Measurements from ENCODE around the gene NSMCE1.

The NSMCE1 gene

GRCh38 chr16:27268376-27269299, at the start of gene NSMCE1:
NSMCE1 (minus strand) TSS chr16:27268772; CDS start chr16:27257570, 11,202 bp downstream.
- peak; percentile 96 for DNase-seq

- no peak for DNase-seq
Measured at GRCh38 chr16:27317738-27318391, 49.3 kb upstream of the NSMCE1 start.

DNA sequence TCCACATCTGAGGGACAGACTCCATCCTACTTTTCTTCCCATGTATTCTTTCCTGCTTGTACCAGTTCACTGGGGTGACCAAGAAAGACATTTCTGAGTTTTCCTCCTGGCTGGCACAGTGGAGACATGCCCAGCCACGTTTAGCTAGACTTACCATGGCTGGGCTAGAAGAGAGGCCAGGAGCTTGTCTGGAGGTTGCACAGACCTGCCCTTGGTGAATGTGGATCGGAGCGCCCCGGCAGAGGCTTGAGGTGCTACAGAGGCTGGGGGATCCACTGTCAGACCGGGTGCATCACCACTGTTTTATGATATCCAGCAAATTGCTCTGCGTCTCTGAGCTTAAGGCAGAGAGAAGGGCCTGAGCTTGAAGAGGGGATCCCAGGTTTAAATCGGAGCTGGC, 48.7 kb upstream of the NSMCE1 start:
- no peak for DNase-seq

DNA sequence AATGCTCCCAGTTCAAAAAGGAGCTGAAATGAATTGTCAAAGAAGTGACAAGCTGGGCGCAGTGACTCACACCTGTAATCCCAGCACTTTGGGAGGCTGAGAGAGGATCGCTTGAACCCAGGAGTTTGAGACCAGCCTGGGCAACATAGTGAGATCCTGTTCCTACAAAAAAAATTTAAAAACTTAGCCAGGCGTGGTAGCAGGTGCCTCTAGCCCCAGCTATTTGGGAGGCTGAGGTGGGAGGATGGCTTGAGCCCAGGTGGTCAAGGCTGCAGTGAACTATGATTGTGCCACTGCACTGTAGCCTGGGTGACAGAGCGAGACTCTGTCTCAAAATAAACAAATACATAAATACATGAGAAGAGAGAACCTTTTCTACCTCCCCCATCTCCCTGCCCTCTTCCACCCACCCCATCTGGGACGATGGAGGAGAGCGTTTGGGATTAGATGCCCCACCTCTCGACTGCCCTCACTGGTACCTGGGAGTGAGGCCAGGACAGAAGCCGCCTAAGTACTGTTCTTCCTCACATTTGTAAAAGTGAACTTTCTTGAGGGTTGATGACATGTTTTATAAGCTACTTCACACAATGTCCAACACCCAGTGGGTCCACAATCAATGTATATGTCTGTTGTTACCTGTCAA, 47.6 kb upstream of the NSMCE1 start:
- DNase-seq: no peak

GRCh38 chr16:27315333-27316037, 46.9 kb upstream of the NSMCE1 start:
- DNase-seq: peak; percentile 48

GRCh38 chr16:27314986-27315332, 46.4 kb upstream of the NSMCE1 start:
- DNase-seq: no peak

DNA sequence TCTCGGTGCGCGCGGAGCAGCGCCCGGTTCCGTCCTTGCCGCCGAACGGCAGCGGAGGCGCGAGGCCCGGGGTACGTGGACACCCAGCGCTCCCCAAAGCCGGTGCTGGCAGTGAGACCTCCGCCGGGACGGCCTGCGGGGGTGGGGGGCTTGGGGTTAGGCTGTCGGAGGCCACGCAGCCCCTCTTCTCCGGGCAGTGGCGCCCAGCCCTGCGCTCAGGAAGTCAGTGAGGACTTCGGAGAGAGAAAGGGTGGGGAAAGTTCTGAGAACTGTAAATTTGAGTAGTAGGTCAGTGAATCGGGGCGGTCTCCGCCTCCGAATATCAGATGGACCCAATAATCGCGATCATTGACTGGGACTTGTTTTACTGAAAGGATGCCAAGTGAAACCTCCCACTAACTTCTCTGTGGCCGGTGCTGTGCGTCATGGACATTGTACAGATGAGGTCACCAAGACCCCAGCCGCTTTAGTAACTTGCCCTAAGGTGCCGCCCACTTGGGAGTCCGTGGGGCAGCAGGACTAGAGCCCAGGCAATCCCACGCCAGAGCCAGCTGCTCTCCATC, 45.7 kb upstream of the NSMCE1 start:
- peak; percentile 79 for DNase-seq

- peak; percentile 43 for DNase-seq
Measured at GRCh38 chr16:27313422-27314160, 45.0 kb upstream of the NSMCE1 start, which contains the start of gene IL4R. IL4R (plus strand) TSS chr16:27313974; CDS start chr16:27340204, 26,230 bp downstream.

- DNase-seq: no peak
Measured at GRCh38 chr16:27312580-27313421, 44.2 kb upstream of the NSMCE1 start.

- no peak for DNase-seq
Measured at GRCh38 chr16:27311897-27312303, 43.3 kb upstream of the NSMCE1 start.

DNA sequence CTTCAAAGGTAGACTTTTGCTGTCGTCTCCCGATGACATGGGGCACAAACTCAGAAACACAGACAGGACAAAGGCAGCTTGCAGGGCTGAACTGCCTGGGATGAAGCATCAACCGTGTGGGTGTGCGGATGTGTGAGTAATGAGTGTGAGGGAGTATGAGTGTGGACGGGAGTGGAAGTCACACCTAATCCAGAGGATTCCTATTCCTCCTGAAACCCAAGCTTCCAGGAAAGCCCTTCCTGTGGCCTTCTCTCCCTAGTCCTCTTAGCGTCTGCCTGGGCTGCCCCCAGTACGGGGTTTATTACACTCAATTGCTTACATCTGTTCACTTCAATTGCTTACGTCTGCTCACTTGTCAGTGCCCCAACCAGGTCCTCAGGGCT, 42.9 kb upstream of the NSMCE1 start:
- DNase-seq: peak; percentile 31

DNA sequence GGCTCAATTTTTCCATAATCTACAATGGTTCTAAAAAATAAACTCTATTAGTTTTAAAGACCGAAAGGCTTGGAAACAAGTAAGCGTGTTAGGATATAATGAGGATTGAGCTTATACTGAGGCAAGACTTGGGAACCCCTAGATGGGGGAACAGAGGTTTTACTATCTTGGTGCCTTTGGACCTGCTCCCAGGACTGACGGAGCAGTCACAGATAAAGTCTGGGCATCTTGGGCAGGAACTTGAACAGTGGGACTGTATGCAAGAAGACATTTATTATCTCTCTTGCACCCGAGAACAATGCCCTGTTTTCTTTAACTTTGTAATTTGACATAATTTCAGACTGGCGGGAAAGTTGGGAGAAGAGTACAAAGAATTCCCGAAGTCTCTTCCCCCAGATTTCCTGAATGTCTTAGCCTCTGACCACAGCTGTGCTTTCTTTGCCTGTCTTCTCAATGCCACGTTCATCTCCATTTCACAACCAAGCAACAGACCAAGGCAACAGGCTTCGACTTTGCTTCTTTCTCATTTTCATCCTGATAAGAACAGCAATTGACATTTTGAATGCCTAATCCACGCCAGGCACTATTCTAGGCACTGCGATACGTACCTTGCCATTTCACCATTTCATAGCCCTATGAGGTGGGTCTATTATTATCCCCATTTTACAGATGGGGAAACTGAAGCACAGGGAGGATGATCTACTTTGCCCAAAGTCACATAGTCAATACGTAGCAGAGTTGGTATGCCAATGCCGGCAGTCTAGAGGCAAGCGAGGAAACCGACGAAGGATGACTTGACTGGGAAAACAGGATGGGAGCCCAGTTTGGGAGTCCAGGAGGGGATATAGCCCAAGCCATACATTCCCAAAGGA, 42.2 kb upstream of the NSMCE1 start:
- DNase-seq: no peak

GRCh38 chr16:27308792-27309191, 40.2 kb upstream of the NSMCE1 start:
- DNase-seq: no peak

GRCh38 chr16:27305839-27306442, 37.4 kb upstream of the NSMCE1 start:
- DNase-seq: no peak

- DNase-seq: no peak
Measured at GRCh38 chr16:27304881-27305745, 36.5 kb upstream of the NSMCE1 start.

DNA sequence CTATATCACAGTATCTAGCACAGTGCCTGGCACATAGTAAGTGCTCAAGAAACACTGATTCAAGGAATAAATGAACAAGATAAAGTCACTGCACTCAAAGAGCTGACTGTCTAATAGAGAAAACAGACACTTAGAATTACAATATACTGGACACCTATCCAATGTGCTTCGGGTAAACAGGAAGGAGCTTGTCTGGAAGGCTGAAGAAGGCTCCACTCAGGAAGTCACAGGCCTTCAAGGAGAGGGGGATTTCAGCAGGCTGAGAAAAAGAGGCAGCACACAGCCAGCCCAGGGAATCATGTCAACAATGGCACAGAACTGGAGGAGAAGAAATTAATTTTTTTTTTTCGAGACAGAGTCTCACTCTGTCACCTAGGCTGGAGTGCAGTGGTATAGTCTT, 35.5 kb upstream of the NSMCE1 start:
- DNase-seq: no peak

DNA sequence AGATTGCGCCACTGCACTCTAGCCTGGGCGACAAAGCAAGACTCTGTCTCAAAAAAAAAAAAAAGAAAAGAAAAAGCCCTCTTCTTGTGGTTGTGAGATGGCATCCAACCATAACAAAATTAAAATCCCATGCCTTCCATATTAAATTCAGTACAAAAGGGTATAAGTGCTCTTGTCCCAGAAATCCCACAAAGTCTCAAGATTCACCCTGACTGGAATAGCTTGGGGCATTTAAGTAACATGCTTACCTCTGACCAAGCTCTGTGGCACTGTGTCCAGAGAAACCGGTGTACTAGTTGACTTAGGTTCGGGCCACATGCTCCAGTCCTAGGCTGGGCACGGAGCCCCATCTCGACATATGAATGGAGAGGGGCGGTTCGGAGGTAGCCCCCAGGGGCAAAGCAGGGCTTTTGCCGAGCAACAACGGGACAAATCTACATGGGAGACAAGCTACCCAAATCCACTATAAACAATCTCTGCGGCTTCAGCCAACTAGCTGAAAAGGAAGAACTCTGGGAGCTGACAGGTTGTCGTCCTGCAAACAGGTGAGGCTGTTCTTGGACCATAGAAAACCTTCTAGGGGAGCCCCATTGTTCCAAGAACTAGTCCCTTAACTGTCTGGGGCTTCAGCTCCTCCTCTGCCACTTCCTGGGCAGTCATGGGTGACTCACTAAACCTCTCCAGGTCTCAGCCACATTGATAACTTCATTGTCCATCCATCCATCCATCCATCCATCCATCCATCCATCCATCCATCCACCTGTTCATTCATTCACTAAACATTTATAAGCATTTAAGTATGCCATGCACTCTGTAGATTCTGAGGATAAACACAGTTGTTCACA, 34.9 kb upstream of the NSMCE1 start:
- DNase-seq: no peak

GRCh38 chr16:27302126-27302525, 33.6 kb upstream of the NSMCE1 start:
- no peak for DNase-seq

All from fibroblast of skin of right biceps (primary cell).